HG03095 (cell line): ENCODE data around the gene WDR5.
"Not testable (repeated sequence)": the region's sequence is repeated elsewhere in the genome, so short reads cannot be mapped to it uniquely, and the experiment has no call there.

Source experiments
- ATAC-seq: cut with Tn5 transposase; IDR thresholded peaks from one replicate; pipeline ENCODE4 v1.9.1; 2021; ENCODE audit warnings: moderate library complexity; ENCODE audit not compliant: unreplicated experiment

The WDR5 gene

GRCh38 chr9:134135343-134136117 lies at the start of gene WDR5:
Gene WDR5 (plus strand): TSS chr9:134136082. CDS start chr9:134139878, 3,796 bp downstream.
- ATAC-seq = peak; percentile 47

DNA sequence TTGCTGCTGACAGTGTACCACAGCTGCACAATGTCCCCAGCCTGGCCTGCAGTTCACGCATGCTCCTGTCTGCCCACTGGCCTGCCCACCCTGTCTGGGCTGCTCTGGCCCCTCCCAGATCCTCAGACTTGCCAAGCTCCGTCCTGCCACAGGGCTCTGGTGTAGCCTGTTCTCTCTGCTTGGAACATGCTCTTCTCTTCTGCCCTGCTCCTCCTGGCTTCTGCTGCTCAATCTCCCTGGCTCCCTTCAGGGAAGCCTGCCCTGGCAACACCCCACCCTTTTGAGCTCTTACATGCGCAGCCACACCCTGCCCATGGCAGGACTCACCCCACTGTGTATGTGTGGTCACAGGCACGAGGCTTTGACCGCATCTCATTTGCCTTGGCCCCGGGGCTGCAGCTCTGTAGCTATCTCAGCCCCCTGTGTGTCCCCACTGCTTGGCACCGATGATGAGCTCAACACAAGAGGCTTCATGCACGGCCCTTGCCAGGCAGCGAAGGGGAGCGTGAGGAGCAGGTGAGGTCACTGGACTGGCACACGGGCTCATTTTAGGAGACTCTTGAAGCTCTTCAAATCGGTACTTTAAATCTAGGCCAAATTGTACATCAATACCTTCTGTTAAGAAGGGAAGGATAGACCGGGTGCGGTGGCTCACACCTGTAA lies 47.7 kb upstream of the WDR5 start:
- no peak for ATAC-seq

- ATAC-seq = no peak
Observed at GRCh38 chr9:134089972-134090371, 45.9 kb upstream of the WDR5 start.

GRCh38 chr9:134099123-134099761 lies 36.6 kb upstream of the WDR5 start:
- ATAC-seq = no peak

DNA sequence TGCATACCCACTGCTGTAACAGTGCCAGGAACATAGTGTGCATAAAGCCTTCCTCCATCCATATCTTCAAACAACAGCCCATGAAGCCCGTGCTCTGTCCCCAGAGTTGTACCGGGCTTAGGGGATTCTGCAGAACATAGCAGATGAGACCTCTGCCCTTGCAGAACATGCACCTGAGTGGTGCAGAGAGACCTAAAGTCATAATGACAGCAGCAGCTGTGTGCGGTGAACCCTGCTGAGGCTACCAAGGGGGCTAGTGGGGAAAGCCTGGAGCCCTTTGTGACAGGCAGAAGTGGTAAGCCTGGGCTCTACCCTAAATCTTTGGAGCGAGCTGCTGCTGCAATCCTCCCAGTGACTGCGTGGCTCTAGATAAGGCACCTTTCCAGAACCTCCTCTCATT lies 35.8 kb upstream of the WDR5 start:
- no peak for ATAC-seq

DNA sequence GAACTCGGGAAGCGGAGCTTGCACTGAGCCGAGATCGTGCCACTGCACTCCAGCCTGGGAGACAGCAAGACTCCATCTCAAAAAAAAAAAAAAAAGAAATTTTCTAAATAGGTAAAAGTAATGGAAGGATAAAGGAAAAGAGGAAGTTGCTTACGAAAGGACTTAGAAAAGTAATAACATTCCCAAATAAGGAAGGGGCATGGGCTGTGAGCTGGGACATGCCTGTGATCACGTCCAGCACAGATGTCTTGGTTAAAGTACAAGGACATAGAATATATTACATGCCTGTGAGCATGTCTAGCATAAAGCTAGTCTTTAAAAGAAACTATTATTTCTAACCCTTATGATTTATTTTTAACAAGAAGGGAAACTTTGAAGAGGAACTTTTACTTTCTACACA lies 34.7 kb upstream of the WDR5 start:
- not testable (repeated sequence) for ATAC-seq

- no peak for ATAC-seq
Observed at GRCh38 chr9:134101623-134102149, 34.2 kb upstream of the WDR5 start.

GRCh38 chr9:134103391-134103998 lies 32.4 kb upstream of the WDR5 start:
- ATAC-seq = no peak

DNA sequence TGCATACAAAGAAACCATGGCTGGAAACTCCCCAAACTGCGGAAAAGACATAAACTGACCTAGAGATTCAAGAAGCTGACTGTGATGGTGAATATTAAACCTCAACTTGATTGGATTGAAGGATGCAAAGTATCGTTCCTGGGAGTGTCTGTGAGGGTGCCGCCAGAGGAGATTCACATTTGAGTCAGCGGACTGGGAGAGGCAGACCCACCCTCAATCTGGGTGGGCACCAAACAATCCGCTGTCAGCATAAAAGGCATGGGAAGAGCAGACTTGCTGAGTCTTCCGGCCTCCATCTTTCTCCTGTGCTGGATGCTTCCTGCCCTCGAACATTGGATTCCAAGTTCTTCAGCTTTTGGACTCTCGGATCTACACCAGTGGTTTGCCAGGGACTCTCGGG lies 24.8 kb upstream of the WDR5 start:
- no peak for ATAC-seq

GRCh38 chr9:134112561-134112960 lies 23.3 kb upstream of the WDR5 start:
- no peak for ATAC-seq

DNA sequence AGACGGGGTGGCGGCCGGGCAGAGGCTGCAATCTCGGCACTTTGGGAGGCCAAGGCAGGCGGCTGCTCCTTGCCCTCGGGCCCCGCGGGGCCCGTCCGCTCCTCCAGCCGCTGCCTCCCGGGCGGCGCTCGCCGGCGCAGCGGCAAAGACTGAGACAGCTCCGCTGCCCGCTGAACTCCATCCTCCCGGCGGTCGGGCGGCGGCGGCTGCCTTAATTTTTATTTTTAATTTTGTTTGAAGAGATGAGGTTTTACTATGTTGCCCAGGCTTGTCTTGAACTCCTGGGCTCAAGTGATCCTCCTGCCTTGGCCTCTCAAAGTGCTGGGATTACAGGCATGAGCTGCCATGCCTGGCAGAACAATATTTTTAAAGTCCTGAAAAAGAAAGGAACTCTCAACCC lies 16.9 kb upstream of the WDR5 start:
- not testable (repeated sequence) for ATAC-seq

DNA sequence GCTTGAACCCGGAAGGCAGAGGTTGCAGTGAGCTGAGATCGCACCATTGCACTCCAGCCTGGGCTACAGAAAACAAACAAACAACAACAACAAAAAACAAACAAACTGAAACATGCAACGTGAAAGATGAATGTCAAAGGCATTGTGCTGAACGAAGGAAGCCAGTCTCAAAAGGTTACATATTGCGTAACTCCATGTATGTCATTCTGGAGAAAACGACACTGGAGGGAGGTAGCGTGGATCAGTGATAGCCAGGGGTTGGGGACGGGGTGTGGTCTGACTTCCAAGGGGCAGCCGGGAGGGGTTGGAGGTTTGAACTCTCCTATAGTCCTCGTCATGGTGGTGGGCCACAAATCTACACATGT lies 12.1 kb upstream of the WDR5 start:
- no peak for ATAC-seq

GRCh38 chr9:134125413-134126095 lies 10.3 kb upstream of the WDR5 start:
- ATAC-seq = no peak

DNA sequence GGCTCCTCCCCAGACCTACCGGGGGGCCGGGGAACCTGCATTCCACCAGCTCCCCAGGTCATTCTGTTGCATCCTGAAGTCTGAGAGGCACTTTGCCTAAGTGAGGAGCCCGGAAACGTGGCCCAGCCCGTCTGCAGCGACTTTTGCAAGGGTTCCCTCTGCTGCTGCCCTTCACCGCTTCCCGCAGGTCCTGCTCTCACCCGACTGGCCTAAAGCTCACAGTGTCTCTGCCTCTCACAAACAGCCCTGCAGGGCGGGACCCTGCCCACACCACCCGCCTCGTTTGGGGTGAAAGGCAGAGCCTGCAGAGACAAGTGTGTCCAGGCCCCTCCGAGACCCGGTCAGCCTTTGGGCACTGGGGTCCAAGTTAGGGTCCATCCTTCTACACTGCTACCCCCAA lies 9.5 kb upstream of the WDR5 start:
- no peak for ATAC-seq

DNA sequence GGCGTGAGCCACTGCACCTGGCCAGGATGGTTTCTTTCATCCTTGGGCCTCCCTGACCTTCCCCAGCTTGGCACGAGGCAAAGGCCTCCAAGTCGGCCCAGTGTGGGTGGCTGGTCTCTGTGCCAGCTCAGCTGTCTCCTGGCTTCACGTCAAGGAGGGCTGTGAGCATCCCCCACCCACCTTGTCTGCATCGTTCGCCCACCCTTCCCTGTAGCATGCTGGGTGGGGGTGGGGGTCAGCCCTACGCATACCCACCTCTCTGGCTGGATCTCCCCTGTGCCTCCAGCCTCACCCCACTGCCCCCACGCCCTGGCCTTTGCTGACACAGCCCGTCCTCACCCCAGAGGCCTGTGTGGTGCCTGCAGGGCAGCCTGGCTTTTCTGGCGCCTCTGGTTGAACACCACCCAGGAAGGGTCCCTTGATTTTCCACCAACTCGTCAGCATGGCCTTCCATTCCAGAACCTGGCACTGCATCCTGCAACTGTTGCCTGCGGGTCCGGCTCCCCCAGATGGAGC lies 8.8 kb upstream of the WDR5 start:
- no peak for ATAC-seq

DNA sequence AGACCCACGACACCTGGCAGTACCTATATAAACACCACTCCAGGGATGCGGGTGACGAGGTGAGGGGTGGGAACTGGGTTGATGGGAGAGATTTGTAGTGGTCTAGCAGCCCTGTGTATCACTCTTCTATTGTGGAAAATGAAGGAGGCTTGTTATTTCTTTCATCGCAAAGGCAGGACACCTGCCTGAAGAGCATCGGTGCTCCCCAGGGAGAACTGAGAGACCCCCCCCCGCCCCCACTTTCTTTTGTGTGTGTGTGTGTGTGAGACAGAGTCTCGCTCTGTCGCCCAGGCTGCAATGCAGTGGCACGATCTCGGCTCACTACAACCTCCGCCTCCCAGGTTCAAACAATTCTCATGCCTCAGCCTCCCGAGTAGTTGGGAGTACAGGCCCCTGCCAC lies 8.3 kb upstream of the WDR5 start:
- ATAC-seq = no peak

DNA sequence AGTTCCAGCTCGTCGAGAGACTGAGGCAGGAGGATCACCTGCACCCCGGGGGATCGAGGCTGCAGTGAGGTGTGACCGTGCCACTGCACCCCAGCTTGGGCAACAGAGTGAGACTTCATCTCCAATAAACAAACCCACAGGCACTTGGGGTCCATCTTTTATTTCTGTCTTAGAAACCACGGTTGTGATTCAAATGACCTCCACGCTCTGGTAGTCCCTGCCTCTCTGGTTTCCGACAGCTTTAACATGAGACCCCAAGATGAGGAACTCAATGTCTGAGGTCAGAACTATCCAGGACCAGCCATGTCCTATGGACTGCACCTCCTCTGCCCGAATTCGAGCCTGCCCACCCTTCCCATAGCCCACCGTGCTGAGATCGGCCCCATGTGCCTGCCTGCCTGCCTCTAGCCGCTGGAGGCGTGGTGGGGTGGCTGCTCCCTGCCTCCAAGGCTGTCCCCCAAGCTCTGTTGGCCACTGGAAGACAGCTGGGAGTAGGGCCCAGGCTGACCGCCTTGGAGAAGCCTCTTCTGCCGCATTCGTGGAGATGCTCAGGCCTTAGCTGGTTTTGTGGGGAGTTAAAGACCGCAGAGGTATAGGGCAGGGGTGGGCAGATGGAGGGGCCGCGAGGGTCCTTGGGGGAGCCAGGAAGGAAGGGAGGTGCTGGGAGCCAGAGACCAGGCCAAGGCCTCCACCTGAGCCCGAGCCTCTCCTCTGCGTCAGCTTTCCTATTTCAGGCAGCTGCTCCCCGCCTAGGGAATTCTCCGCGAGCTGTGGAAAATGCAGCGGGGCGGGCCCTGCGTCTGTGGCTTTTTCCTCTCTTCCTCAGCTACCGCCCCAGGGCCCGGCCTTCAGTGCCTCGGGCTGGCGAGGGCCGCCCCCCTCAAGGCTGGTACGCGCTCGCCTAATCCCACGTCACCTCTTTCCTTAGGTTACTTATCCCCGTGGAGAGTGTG lies 6.9 kb upstream of the WDR5 start:
- ATAC-seq = no peak

DNA sequence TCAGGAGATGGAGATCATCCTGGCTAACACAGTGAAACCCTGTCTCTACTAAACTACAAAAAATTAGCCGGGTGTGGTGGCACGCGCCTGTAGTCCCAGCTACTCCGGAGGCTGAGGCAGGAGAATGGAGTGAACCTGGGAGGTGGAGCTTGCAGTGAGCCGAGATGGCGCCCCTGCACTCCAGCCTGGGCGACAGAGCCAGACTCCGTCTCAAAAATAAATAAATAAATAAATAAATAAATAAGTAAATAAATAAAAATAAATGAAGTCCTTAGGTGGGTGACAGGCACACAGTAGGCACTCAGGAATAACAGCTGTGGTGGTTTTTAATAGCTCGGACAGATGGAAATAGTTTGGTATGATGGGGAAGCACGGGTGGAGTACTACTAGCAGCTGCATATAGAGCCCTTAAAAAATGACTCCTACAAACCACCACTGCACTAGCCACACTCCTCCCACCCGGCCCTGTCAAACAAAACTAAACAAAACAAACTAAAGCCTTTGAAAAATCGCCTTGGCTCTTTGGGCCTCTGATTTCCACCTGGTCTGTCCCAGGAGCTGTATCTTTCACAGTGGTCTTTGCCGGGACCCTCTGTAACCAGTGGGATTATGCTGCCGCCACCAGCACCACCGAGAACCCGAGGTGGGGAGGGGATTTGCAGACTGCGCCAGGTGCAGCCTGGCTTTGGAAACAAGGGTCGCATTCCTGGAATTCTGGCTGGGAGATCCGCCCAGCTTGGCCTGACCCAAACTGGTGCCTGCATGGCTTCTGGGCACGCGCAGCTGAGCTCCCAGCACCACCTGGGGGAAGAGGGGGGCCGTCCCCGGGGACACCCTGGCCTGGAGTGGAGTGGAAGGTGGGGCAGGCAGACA lies 5.1 kb upstream of the WDR5 start:
- ATAC-seq = no peak
